Gastrocnemius medialis (tissue), 4 donors: ENCODE results near the gene SZT2. TPM values are rescaled to one million over a fixed set of nuclear protein-coding genes. Genes with fewer than 3 reads are reported as not detected.

ENCODE experiments used
- ATAC-seq, 2 donors: fragments of 150-250 bp; one replicate each; pipeline ENCODE4 v1.9.1; 2016
- DNase-seq, 2 donors: peaks; one replicate each; pipeline ENCODE4 v3.0.0-alpha.2; 2019
- H3K27ac ChIP-seq, 4 donors: fragments of 200-600 bp; sonication (generic); 1 replicate in 1 of 4; 2 replicates in 3 of 4; pipeline ENCODE4 v1.5.1; 2016 to 2018; ENCODE audit warnings: mild to moderate bottlenecking in 2 of 4, moderate library complexity in 1 of 4
- H3K27me3 ChIP-seq, 3 donors: fragments of 200-600 bp; sonication (generic) in 2 of 3; 1 replicate in 1 of 3; 2 replicates in 2 of 3; pipeline versions ENCODE4 v1.5.1 to v1.6.0; 2016 to 2019; ENCODE audit warnings: mild to moderate bottlenecking in 1 of 3, moderate library complexity in 1 of 3
- H3K36me3 ChIP-seq, 2 donors: fragments of 200-600 bp; sonication (generic) in 1 of 2; one replicate each; pipeline ENCODE4 v1.5.1; 2017 to 2018
- H3K4me1 ChIP-seq, 2 donors: fragments of 200-600 bp; sonication (generic) in 1 of 2; one replicate each; pipeline ENCODE4 v1.5.1; 2016 to 2017; ENCODE audit warnings: mild to moderate bottlenecking in 2 of 2
- H3K4me3 ChIP-seq, 4 donors: fragments of 200-600 bp; sonication (generic) in 3 of 4; 1 replicate in 1 of 4; 2 replicates in 3 of 4; pipeline ENCODE4 v1.5.1; 2016 to 2019; ENCODE audit warnings: mild to moderate bottlenecking in 2 of 4
- H3K9me3 ChIP-seq, 3 donors: fragments of 200-600 bp; sonication (generic) in 2 of 3; 1 replicate in 1 of 3; 2 replicates in 2 of 3; pipeline ENCODE4 v1.5.1; 2016 to 2019
- POLR2A ChIP-seq, 2 donors: fragments of 450-650 bp; IDR thresholded peaks; one replicate each; pipeline ENCODE4 v1.6.1; 2017; ENCODE audit warnings: antibody characterized with exemption in 2 of 2, mild to moderate bottlenecking in 2 of 2, moderate library complexity in 2 of 2
- in situ Hi-C, 4 donors: fragments of 200-750 bp; cut with MboI; loops; one replicate each; pipeline versions ENCODE4 v1.15.0 to v1.8.0; 2017; ENCODE audit warnings: low sequenced_read_pairs in 4 of 4
- intact Hi-C: fragments of 100-400 bp; cut with DNase I; formaldehyde crosslinking; loops from one replicate; pipeline ENCODE4 v1.15.1; 2023; ENCODE audit warnings: low total_unique reads
- total RNA-seq, 4 donors: library from RNA; depleted of rRNA; stranded (reverse); fragments of >200 nt; gene quantifications; one replicate each; pipeline versions ENCODE4 v1.1.0 to v1.2.3, GENCODE V29; 2016
- TF ChIP-seq, protein P1 (sequence below), 5 experiments: fragments of 450-650 bp in 3 of 5; fragments of 200-600 bp in 2 of 5; sonication (generic) in 2 of 5; IDR thresholded peaks in 4 of 5; conservative IDR thresholded peaks in 1 of 5; 1 replicate in 4 of 5; 2 replicates in 1 of 5; pipeline ENCODE4 v1.5.1; 2016 to 2019; ENCODE audit warnings: antibody characterized with exemption in 5 of 5, mild to moderate bottlenecking in 3 of 5, moderate library complexity in 3 of 5

The SZT2 gene
- total RNA-seq, 4 donors from 2014 or later, result 15.9 to 20.9 (median 17.9) TPM

DNA sequence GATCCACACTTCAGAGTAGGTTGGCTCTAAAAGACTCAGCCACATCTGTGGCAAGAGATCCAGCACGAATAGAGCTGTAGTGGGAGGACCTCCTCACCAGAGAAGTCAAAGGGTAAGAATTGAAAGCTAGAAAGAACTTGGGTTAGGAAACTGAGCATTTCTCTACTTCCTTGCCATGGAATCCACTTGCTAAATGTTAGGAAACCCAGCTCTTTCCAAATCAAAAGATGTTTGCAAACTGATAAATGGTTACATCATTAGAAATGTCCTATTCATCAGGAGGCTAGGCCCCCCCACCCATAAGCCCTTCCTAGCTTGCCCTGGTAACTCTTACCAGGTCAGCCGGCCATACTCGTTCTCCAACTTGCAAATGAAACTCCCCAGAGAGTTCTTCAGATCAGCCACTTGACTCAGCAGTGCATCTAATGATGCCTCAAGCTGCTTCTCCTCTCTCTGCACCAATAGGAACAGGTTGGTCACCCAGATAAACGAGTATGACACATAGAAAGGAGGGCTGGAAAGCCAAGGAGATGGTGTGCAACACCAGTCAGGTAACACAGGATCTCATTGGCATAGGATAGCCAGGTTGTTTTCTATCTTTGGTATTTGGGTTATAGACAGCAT, 1.6 kb upstream of the SZT2 start:
- Histone ChIP-seq H3K9me3 (no peaks in the 10 kb centered on the region), H3K27me3 (no peaks in the 10 kb centered on the region), H3K4me3 (peak overlapping the region in 1 of 4 donors; percentile 96), H3K36me3 (peaks cover 0 to 50% of the 10 kb centered on the region in 2 donors), H3K4me1 (peaks cover 25 to 26% of the 10 kb centered on the region in 2 donors), H3K27ac (no peak overlapping the region)
- intact Hi-C loops (loop anchor here (2.0 kb wide), 2 partner anchors 29 to 39 kb away; partner anchors contain the start of gene CDC20), in situ Hi-C loops (no loop called here)
- DNase-seq (no peak), ATAC-seq (no peak)
- TF ChIP-seq, protein P1, sequence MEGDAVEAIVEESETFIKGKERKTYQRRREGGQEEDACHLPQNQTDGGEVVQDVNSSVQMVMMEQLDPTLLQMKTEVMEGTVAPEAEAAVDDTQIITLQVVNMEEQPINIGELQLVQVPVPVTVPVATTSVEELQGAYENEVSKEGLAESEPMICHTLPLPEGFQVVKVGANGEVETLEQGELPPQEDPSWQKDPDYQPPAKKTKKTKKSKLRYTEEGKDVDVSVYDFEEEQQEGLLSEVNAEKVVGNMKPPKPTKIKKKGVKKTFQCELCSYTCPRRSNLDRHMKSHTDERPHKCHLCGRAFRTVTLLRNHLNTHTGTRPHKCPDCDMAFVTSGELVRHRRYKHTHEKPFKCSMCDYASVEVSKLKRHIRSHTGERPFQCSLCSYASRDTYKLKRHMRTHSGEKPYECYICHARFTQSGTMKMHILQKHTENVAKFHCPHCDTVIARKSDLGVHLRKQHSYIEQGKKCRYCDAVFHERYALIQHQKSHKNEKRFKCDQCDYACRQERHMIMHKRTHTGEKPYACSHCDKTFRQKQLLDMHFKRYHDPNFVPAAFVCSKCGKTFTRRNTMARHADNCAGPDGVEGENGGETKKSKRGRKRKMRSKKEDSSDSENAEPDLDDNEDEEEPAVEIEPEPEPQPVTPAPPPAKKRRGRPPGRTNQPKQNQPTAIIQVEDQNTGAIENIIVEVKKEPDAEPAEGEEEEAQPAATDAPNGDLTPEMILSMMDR (IDR thresholded peaks at IDR 0.05 in 4 of 5, conservative IDR thresholded peaks at IDR 0.05 in 1 of 5), result no peak
- no peak for TF ChIP-seq POLR2A (IDR thresholded peaks at IDR 0.05)

DNA sequence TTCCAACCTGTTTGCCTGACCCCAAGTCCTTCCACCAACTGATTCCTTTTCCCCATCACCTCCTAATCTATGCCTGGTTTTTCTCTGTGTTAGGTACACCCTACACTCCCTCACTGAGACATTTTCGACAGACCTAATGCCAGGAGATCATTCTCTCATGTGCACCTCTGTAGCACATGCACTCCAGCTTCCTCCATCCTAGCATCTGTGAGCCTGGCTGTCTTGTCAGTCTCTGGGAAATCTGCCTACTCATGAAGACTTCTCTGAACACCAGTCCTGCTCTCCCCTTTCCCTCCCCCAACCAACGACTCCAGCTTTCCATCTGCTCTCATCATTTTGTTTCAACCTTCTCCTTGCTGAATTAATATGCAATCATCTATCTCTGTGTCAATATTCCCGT, 1.1 kb upstream of the SZT2 start:
- intact Hi-C loops, result loop anchor here (1.0 to 2.0 kb wide), 3 partner anchors 20 to 40 kb away; partner anchors contain the start of genes CDC20 and ELOVL1
- in situ Hi-C loops, result no loop called here
- no peaks in the 10 kb centered on the region for H3K27me3 ChIP-seq

DNA sequence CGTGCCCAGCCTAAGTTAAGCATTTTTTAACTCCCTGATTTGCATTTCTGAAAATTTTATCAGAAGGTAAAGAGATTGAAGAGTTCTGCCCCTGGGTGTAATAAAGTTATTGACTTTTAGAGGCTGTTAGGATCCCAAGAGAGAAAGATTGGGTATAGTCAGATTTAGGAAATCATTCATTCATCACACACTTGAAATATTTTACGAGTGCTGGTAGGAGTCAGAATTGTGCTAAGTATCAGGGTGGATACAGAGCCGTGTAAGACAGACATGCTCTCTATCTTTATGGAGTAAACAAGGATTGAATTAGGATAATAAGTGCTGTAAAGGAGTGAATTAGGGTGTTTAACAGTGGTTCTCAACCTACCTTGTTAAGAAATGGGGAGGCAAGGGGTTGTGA, 3.0 kb downstream of the SZT2 start:
- TF ChIP-seq, protein P1 (IDR thresholded peaks at IDR 0.05 in 4 of 5, conservative IDR thresholded peaks at IDR 0.05 in 1 of 5), result no peak
- TF ChIP-seq POLR2A (IDR thresholded peaks at IDR 0.05), result no peak
- no peak overlapping the region for H3K4me3 ChIP-seq
- ATAC-seq, result no peak
- peaks cover 0 to 17% of the 10 kb centered on the region in 2 donors for H3K36me3 ChIP-seq
- intact Hi-C loops (no loop called here), in situ Hi-C loops (no loop called here)
- no peak overlapping the region for H3K27ac ChIP-seq
- H3K27me3 ChIP-seq, result no peaks in the 10 kb centered on the region
- H3K9me3 ChIP-seq, result no peaks in the 10 kb centered on the region
- H3K4me1 ChIP-seq, result peaks cover 22 to 25% of the 10 kb centered on the region in 2 donors
- DNase-seq, result no peak

More for the DNA sequence above, 1.1 kb upstream of the SZT2 start:
- Histone ChIP-seq H3K27ac (peak overlapping the region; percentile 88 to 94 (median 90)), H3K36me3 (peaks cover 0 to 46% of the 10 kb centered on the region in 2 donors), H3K4me1 (peaks cover 25 to 26% of the 10 kb centered on the region in 2 donors), H3K4me3 (peak overlapping the region; percentile 81 to 96 (median 92)), H3K9me3 (no peaks in the 10 kb centered on the region)
- TF ChIP-seq, protein P1 (IDR thresholded peaks at IDR 0.05 in 4 of 5, conservative IDR thresholded peaks at IDR 0.05 in 1 of 5), result no peak
- no peak for TF ChIP-seq POLR2A (IDR thresholded peaks at IDR 0.05)
- DNase-seq (no peak), ATAC-seq (no peak)

DNA sequence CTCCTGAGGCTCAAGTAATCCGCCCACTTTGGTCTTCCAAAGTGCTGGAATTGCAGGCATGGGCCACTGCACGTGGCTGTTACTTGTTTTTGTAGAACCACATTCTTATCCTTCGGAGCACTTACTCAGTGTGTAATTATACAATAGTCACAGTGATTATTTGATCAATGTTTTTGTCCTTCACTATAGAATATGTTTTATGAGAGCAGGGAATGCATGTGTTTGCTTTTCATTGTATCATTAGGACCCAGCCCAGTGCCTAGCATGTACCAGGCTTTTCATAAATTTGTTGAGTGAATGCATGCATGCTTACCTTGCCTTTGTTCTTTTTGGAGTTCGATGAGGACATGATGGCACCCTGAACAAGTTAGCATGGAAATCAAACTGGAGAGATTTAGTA, 5.8 kb downstream of the SZT2 start:
- DNase-seq (no peak), ATAC-seq (no peak)
- H3K27me3 ChIP-seq, result no peaks in the 10 kb centered on the region
- TF ChIP-seq, protein P1 (IDR thresholded peaks at IDR 0.05 in 4 of 5, conservative IDR thresholded peaks at IDR 0.05 in 1 of 5), result no peak
- TF ChIP-seq POLR2A (IDR thresholded peaks at IDR 0.05), result no peak
- no peaks in the 10 kb centered on the region for H3K9me3 ChIP-seq
- H3K36me3 ChIP-seq, result peaks cover 0 to 13% of the 10 kb centered on the region in 2 donors
- H3K27ac ChIP-seq, result no peak overlapping the region
- intact Hi-C loops (no loop called here), in situ Hi-C loops (no loop called here)
- peaks cover 5 to 8% of the 10 kb centered on the region in 2 donors for H3K4me1 ChIP-seq
- H3K4me3 ChIP-seq, result no peak overlapping the region
